GM10266 (cell line): Measurements from ENCODE around the gene MAPK4.

ENCODE experiments used
- DNase-seq: peaks from one replicate; pipeline ENCODE4 v3.0.0; 2012; ENCODE audit errors: extremely low spot score
- TF ChIP-seq, protein P1 (sequence below): IDR thresholded peaks from 2 replicates; pipeline ENCODE4 v1.5.1; 2012; ENCODE audit warnings: mild to moderate bottlenecking, low read depth; ENCODE audit not compliant: control insufficient read depth, insufficient read depth; ENCODE audit errors: missing control alignments

MAPK4 gene

DNA sequence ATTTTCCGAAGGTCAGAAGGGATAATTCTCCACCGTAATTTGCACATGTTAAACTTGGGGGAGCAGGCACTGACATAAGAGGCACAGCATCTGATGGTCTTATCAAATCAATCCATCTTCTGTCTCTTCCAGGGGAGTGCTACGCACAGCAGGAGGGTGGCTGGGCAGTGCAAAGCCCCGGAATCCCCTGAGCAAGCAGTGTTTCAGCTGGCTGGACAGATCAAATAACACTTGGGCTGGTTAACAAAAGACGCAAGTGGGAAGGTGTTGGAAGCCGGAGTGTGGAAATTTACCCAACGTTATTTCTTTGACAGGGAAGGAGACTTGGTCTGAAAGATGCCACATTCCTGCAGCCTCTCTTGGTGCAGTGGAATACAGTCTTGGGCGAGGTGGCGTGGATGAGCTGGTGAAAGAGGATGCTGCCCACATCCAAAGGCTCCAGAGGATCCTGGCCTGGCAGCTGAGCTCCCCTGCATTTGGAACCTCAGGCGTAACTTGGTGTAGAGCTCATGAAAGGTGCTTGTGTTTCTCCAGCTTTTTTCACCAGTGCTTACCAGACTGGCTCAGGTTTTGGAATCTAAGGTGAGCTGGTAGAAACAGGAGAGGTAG lies 103.0 kb downstream of the MAPK4 start:
- DNase-seq, result no peak

DNA sequence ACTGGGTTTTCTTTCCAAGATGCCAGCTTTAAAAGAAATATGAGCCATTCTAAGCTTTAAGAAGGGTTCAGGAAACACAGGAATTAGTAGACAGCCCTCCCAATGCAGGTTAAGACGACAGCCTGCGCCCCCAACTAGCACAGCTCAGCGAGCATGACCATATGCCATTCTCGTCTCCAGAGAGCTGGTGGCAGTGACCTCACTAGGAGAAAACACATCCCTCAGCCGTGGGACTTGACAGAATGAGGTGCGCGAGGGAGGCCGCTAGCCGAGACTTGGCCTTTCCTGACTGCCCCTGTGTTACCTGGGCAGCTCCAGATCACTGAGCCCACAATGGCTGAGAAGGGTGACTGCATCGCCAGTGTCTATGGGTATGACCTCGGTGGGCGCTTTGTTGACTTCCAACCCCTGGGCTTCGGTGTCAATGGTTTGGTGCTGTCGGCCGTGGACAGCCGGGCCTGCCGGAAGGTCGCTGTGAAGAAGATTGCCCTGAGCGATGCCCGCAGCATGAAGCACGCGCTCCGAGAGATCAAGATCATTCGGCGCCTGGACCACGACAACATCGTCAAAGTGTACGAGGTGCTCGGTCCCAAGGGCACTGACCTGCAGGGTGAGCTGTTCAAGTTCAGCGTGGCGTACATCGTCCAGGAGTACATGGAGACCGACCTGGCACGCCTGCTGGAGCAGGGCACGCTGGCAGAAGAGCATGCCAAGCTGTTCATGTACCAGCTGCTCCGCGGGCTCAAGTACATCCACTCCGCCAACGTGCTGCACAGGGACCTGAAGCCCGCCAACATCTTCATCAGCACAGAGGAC lies 103.9 kb downstream of the MAPK4 start:
- no peak for DNase-seq

More for the DNA sequence above, 103.0 kb downstream of the MAPK4 start:
- TF ChIP-seq, protein P1, sequence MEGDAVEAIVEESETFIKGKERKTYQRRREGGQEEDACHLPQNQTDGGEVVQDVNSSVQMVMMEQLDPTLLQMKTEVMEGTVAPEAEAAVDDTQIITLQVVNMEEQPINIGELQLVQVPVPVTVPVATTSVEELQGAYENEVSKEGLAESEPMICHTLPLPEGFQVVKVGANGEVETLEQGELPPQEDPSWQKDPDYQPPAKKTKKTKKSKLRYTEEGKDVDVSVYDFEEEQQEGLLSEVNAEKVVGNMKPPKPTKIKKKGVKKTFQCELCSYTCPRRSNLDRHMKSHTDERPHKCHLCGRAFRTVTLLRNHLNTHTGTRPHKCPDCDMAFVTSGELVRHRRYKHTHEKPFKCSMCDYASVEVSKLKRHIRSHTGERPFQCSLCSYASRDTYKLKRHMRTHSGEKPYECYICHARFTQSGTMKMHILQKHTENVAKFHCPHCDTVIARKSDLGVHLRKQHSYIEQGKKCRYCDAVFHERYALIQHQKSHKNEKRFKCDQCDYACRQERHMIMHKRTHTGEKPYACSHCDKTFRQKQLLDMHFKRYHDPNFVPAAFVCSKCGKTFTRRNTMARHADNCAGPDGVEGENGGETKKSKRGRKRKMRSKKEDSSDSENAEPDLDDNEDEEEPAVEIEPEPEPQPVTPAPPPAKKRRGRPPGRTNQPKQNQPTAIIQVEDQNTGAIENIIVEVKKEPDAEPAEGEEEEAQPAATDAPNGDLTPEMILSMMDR, result no peak

GRCh38 chr18:50665015-50665414 lies 105.1 kb downstream of the MAPK4 start:
- TF ChIP-seq, protein P1, result no peak
- DNase-seq, result no peak

More for the DNA sequence above, 103.9 kb downstream of the MAPK4 start:
- TF ChIP-seq, protein P1, result no peak

- no peak for DNase-seq
- TF ChIP-seq, protein P1, result no peak
Observed at GRCh38 chr18:50665519-50665918, 105.6 kb downstream of the MAPK4 start.

DNA sequence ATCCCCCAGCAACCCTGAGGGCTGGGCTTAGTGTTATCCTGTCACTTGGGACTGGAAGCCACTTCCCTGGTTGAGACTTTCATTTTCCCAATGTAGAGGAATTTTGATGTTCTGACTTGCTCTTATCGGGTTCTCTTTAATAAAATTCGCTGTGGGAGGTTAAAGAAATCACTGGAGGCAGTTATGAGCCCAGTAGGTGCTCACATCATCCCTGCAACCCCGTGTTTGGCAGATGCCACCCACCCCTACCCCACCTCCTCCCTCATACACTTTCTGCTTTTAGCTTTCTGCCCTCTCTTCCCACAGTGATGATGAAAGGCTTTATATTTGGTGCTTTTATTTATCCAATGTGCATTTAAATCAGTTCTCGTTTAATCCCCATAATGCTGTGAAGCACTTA lies 106.6 kb downstream of the MAPK4 start:
- TF ChIP-seq, protein P1, result no peak

GRCh38 chr18:50671376-50671775 lies 111.5 kb downstream of the MAPK4 start:
- DNase-seq, result no peak
- TF ChIP-seq, protein P1, result no peak

More for the DNA sequence above, 106.6 kb downstream of the MAPK4 start:
- DNase-seq, result no peak

DNA sequence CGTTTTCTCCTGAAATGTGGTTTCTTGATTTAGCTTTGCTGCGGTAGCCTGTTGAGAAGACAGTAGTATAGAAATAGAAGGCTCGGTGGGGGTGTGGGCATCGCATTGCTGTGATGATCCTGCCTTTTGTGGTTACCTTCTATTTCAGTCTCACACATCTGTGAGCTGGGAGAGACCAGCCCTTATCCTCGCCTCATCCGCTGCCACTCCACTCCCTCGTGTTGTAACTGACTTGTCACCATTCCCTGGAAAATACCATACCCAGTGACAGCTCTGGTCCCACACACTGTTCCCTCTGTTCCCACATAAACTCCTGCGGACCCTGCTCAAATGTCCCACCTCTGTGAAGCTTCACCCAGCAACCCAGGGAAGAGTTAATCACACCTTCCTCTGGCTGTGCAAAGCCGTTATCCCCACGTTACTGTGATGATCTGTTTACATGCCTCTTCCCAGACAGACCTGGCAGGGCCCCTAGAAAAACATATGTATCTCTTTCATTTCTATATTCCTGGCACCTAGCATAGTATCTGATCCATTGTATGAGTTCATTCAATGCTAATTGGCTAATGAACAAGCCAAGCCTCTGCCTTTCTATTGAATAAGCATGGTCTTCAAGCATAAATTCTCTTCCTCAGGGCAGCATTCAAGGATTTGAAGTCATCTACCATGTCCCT lies 114.6 kb downstream of the MAPK4 start:
- DNase-seq, result no peak
- TF ChIP-seq, protein P1, result no peak
